ENCODE data around the gene CHD3. TPM values are rescaled to one million over a fixed set of nuclear protein-coding genes. Genes with fewer than 3 reads are reported as not detected.
A peak's percentile ranks its signal among the peaks of the same experiment; 100 is the strongest.

CHD3 gene
- total RNA-seq, 1 donor, result 110 TPM

GRCh38 chr17:7893187-7893880 lies 4.7 kb downstream of the CHD3 start:
- no peak for DNase-seq (ENCODE audit: low read depth in 2 of 3, low spot score in 2 of 3)

GRCh38 chr17:7894226-7894625 lies 5.6 kb downstream of the CHD3 start:
- DNase-seq (ENCODE audit: low read depth in 2 of 3, low spot score in 2 of 3), result no peak

GRCh38 chr17:7894866-7895265 lies 6.3 kb downstream of the CHD3 start:
- DNase-seq (ENCODE audit: low read depth in 2 of 3, low spot score in 2 of 3), result no peak

GRCh38 chr17:7897090-7897489 lies 8.5 kb downstream of the CHD3 start:
- no peak for DNase-seq (ENCODE audit: low read depth in 2 of 3, low spot score in 2 of 3)

GRCh38 chr17:7897773-7898172 lies 9.2 kb downstream of the CHD3 start:
- DNase-seq (ENCODE audit: low read depth in 2 of 3, low spot score in 2 of 3), result peak in 2 of 3 donors; percentile 69 to 86

- no peak for DNase-seq (ENCODE audit: low read depth in 2 of 3, low spot score in 2 of 3)
Measured at GRCh38 chr17:7903154-7904103, 14.8 kb downstream of the CHD3 start.

- DNase-seq (ENCODE audit: low read depth in 2 of 3, low spot score in 2 of 3), result no peak
Measured at GRCh38 chr17:7909089-7909488, 20.5 kb downstream of the CHD3 start.

GRCh38 chr17:7910281-7910680 lies 21.7 kb downstream of the CHD3 start:
- DNase-seq (ENCODE audit: low read depth in 2 of 3, low spot score in 2 of 3), result no peak

GRCh38 chr17:7910711-7911110 lies 22.1 kb downstream of the CHD3 start:
- no peak for DNase-seq (ENCODE audit: low read depth in 2 of 3, low spot score in 2 of 3)

- no peak for DNase-seq (ENCODE audit: low read depth in 2 of 3, low spot score in 2 of 3)
Measured at GRCh38 chr17:7911116-7911515, 22.5 kb downstream of the CHD3 start.

GRCh38 chr17:7912927-7913524 lies 24.4 kb downstream of the CHD3 start:
- peak; percentile 34 to 88 (median 76) for DNase-seq (ENCODE audit: low read depth in 2 of 3, low spot score in 2 of 3)

- DNase-seq (ENCODE audit: low read depth in 2 of 3, low spot score in 2 of 3), result no peak
Measured at GRCh38 chr17:7915179-7915610, 26.6 kb downstream of the CHD3 start.

- peak; percentile 80 to 93 (median 93) for DNase-seq (ENCODE audit: low read depth in 2 of 3, low spot score in 2 of 3)
Measured at GRCh38 chr17:7915611-7916384, 27.2 kb downstream of the CHD3 start, which contains the start of gene RNF227. Gene RNF227, minus strand, starts transcription at chr17:7916289. Its CDS starts 94 bp downstream, at chr17:7916195.

GRCh38 chr17:7916385-7916682 lies 27.7 kb downstream of the CHD3 start:
- no peak for DNase-seq (ENCODE audit: low read depth in 2 of 3, low spot score in 2 of 3)

GRCh38 chr17:7916808-7917207 lies 28.2 kb downstream of the CHD3 start:
- DNase-seq (ENCODE audit: low read depth in 2 of 3, low spot score in 2 of 3), result no peak

GRCh38 chr17:7922269-7922844 lies 33.8 kb downstream of the CHD3 start:
- no peak for DNase-seq (ENCODE audit: low read depth in 2 of 3, low spot score in 2 of 3)

GRCh38 chr17:7922845-7923628 lies 34.4 kb downstream of the CHD3 start:
- peak; percentile 59 to 88 (median 85) for DNase-seq (ENCODE audit: low read depth in 2 of 3, low spot score in 2 of 3)

- DNase-seq (ENCODE audit: low read depth in 2 of 3, low spot score in 2 of 3), result no peak
Measured at GRCh38 chr17:7927596-7927995, 39.0 kb downstream of the CHD3 start.
